PC-9 (cell line): Measurements from ENCODE around the gene FAM117B.

Experiments used
- EZH2 ChIP-seq: fragments of 200-600 bp; sonication (generic); IDR thresholded peaks from 2 replicates; pipeline ENCODE4 v1.8.0; 2017; ENCODE audit warnings: antibody characterized with exemption, low read depth
- TF ChIP-seq, protein P1 (sequence below): fragments of 200-600 bp; sonication (generic); conservative IDR thresholded peaks from 2 replicates; pipeline ENCODE4 v1.6.1; 2017; ENCODE audit warnings: mixed run types, antibody characterized with exemption, mild to moderate bottlenecking, moderate library complexity

DNA sequence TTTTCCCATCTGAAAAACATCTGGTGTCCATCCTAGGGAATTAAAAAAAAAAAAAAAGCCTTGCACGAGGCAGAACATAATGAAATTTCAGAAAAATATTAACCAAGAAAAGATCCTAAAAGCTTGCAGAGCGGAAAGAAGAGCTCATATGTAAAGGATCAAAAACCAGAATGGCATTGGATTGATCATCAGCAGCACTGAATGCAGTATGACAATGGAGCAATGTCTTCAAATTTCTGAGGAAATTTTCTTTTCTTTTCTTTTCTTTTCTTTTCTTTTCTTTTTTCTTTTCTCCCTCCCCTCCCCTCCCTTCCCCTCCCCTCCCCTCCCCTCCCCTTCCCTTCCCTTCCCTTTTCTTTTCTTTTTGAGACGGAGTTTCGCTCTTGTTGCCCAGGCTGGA, 21.3 kb upstream of the FAM117B start:
- TF ChIP-seq, protein P1, sequence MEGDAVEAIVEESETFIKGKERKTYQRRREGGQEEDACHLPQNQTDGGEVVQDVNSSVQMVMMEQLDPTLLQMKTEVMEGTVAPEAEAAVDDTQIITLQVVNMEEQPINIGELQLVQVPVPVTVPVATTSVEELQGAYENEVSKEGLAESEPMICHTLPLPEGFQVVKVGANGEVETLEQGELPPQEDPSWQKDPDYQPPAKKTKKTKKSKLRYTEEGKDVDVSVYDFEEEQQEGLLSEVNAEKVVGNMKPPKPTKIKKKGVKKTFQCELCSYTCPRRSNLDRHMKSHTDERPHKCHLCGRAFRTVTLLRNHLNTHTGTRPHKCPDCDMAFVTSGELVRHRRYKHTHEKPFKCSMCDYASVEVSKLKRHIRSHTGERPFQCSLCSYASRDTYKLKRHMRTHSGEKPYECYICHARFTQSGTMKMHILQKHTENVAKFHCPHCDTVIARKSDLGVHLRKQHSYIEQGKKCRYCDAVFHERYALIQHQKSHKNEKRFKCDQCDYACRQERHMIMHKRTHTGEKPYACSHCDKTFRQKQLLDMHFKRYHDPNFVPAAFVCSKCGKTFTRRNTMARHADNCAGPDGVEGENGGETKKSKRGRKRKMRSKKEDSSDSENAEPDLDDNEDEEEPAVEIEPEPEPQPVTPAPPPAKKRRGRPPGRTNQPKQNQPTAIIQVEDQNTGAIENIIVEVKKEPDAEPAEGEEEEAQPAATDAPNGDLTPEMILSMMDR, result no peak
- TF ChIP-seq EZH2, result no peak
